ENCODE measurements around the gene IMMP2L. TPM values are rescaled to one million over a fixed set of nuclear protein-coding genes. Genes with fewer than 3 reads are reported as not detected.

The IMMP2L gene
- total RNA-seq, 1 donor from 2014 or later = 21.5 TPM

DNA sequence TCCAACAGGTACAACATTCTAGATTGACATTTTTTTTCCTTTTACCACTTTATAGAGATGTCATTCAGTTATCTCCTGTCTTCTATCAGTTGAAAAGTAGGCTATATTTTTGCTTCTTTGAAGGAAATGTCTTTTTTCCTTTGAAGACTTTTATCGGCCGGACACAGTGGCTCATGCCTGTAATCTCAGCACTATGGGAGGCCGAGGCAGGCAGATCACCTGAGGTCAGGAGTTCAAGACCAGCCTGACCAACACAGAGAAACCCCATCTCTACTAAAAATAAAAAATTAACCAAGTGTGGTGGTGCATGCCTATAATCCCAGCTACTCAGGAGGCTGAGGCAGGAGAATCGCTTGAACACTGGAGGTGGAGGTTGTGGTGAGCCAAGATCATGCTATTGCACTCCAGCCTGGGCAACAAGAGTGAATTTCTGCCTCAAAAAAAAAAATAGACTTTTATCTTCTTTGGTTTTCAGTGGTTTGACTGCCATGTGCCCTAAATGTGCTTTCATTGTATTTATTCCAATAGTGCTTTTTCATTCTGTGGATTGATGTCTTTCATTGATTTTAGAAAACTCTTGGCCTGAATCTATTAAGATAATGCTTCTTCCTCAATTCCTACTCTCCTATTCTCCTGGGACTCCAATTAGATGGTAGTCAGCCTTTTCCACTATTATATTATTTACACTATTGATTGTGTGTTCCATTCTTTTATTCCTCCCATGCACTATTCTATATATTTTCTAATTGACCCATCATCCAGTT, 84.6 kb downstream of the IMMP2L start:
- no peaks in the 10 kb centered on the region for H3K79me2 ChIP-seq (ENCODE audit: low read depth)
- Mint-ChIP-seq H3K4me1 (no peaks in the 10 kb centered on the region), H3K27ac (no peak overlapping the region), H3K27me3 (ENCODE audit: insufficient read depth, low read depth) (no peaks in the 10 kb centered on the region), H3K36me3 (no peaks in the 10 kb centered on the region), H3K9me3 (no peaks in the 10 kb centered on the region), H3K4me3 (no peak overlapping the region)
- DNase-seq (ENCODE audit: low spot score) = no peak
- TF ChIP-seq, protein P1, sequence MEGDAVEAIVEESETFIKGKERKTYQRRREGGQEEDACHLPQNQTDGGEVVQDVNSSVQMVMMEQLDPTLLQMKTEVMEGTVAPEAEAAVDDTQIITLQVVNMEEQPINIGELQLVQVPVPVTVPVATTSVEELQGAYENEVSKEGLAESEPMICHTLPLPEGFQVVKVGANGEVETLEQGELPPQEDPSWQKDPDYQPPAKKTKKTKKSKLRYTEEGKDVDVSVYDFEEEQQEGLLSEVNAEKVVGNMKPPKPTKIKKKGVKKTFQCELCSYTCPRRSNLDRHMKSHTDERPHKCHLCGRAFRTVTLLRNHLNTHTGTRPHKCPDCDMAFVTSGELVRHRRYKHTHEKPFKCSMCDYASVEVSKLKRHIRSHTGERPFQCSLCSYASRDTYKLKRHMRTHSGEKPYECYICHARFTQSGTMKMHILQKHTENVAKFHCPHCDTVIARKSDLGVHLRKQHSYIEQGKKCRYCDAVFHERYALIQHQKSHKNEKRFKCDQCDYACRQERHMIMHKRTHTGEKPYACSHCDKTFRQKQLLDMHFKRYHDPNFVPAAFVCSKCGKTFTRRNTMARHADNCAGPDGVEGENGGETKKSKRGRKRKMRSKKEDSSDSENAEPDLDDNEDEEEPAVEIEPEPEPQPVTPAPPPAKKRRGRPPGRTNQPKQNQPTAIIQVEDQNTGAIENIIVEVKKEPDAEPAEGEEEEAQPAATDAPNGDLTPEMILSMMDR (IDR thresholded peaks at IDR 0.05) = no peak
- no peak for TF ChIP-seq EZH2 (IDR thresholded peaks at IDR 0.05)
- TF ChIP-seq EZH2phosphoT487 (IDR thresholded peaks at IDR 0.05) = no peak
- no peaks in the 10 kb centered on the region for H3F3A ChIP-seq (ENCODE audit: low read depth)
- H4K20me1 ChIP-seq (ENCODE audit: low read depth) = no peaks in the 10 kb centered on the region
- H2AFZ ChIP-seq (replicated peaks) = no peak overlapping the region
- H3K9ac ChIP-seq = no peak overlapping the region
- H3K27me3 ChIP-seq = no peaks in the 10 kb centered on the region
- H3K4me2 ChIP-seq = no peak overlapping the region
- no peak overlapping the region for H3K27ac ChIP-seq
- H3K36me3 ChIP-seq = no peaks in the 10 kb centered on the region
- no peaks in the 10 kb centered on the region for H3K9me3 ChIP-seq (ENCODE audit: low read depth)
- H3K4me1 ChIP-seq = no peaks in the 10 kb centered on the region
- no peak overlapping the region for H3K4me3 ChIP-seq

DNA sequence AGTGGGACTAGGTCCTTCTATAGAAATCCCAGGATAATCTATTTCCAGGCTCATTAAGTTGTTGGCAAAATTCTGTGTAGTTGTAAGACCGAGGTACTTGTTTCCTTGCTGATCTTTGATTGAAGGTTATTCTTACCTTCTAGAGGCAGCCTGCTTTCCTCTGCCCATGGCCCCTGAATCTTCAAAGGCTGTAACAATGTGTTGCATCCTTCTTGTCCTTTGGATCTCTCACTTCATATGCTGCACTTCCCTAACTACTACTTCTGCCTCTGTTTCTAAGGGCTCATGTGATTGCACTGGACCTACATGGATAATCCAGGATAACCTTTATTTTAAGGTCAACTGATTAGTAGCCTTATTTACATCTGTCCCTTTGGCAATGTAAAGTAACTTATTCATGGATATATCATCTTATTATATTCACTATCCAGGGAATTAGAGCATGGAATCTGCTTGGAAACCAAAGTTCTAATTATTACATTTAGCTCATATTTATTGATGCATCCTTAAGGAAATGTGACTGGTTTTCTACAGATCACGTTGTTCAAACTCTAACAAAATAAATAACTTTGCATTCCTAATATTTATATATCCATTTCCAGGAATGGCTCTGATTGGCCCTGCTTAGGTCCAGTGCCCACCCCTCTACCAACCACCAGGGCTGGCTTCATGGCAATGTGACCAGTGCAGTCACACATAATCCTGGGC, 85.6 kb downstream of the IMMP2L start:
- Mint-ChIP-seq H3K9me3 (no peaks in the 10 kb centered on the region), H3K27me3 (ENCODE audit: insufficient read depth, low read depth) (no peaks in the 10 kb centered on the region), H3K4me3 (no peak overlapping the region), H3K27ac (no peak overlapping the region), H3K4me1 (no peaks in the 10 kb centered on the region), H3K36me3 (no peaks in the 10 kb centered on the region)
- H3K79me2 ChIP-seq (ENCODE audit: low read depth) = no peaks in the 10 kb centered on the region
- H3K27ac ChIP-seq = no peak overlapping the region
- no peaks in the 10 kb centered on the region for H4K20me1 ChIP-seq (ENCODE audit: low read depth)
- TF ChIP-seq EZH2phosphoT487 (IDR thresholded peaks at IDR 0.05) (no peak), EZH2 (IDR thresholded peaks at IDR 0.05) (no peak)
- TF ChIP-seq, protein P1 (IDR thresholded peaks at IDR 0.05) = no peak
- H2AFZ ChIP-seq (replicated peaks) = no peak overlapping the region
- H3K9me3 ChIP-seq (ENCODE audit: low read depth) = no peaks in the 10 kb centered on the region
- H3K27me3 ChIP-seq = no peaks in the 10 kb centered on the region
- H3K4me1 ChIP-seq = no peaks in the 10 kb centered on the region
- H3K4me3 ChIP-seq = no peak overlapping the region
- no peak overlapping the region for H3K9ac ChIP-seq
- H3K4me2 ChIP-seq = no peak overlapping the region
- no peaks in the 10 kb centered on the region for H3F3A ChIP-seq (ENCODE audit: low read depth)
- H3K36me3 ChIP-seq = no peaks in the 10 kb centered on the region
- no peak for DNase-seq (ENCODE audit: low spot score)

DNA sequence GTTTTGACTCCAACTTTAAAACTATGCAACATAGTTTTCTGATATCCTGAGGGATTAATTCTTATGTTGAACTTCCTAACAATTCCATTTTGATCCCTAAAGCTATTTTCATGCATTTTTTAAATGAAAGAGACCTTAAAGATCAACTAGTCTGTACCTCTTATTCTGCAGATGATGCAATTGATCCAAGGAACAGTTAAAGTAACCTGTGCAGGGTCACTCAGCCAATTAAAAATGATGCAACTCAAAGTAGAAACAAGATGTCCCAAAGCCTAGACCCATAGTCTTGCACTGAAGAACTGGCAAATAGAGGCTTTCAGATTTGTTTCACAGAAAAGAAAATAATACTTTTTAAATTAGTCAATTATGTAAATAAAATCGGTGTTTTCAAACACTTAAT, 86.3 kb downstream of the IMMP2L start:
- no peak overlapping the region for H3K4me3 ChIP-seq

More for the DNA sequence above, 86.3 kb downstream of the IMMP2L start:
- no peak overlapping the region for H3K27ac ChIP-seq
- no peak overlapping the region for H3K27ac Mint-ChIP-seq
- H4K20me1 ChIP-seq (ENCODE audit: low read depth) = no peaks in the 10 kb centered on the region
- no peak overlapping the region for H2AFZ ChIP-seq (replicated peaks)
- H3K9ac ChIP-seq = no peak overlapping the region
- H3K36me3 ChIP-seq = no peaks in the 10 kb centered on the region
- H3K4me3 Mint-ChIP-seq = no peak overlapping the region
- H3K27me3 ChIP-seq = no peaks in the 10 kb centered on the region
- H3K4me1 Mint-ChIP-seq = no peaks in the 10 kb centered on the region
- no peak for DNase-seq (ENCODE audit: low spot score)
- peaks cover under 1% of the 10 kb centered on the region for H3K9me3 Mint-ChIP-seq
- H3K9me3 ChIP-seq (ENCODE audit: low read depth) = no peaks in the 10 kb centered on the region
- H3K36me3 Mint-ChIP-seq = no peaks in the 10 kb centered on the region
- no peaks in the 10 kb centered on the region for H3F3A ChIP-seq (ENCODE audit: low read depth)
- no peaks in the 10 kb centered on the region for H3K27me3 Mint-ChIP-seq (ENCODE audit: insufficient read depth, low read depth)
- H3K79me2 ChIP-seq (ENCODE audit: low read depth) = no peaks in the 10 kb centered on the region
- H3K4me2 ChIP-seq = no peak overlapping the region
- no peaks in the 10 kb centered on the region for H3K4me1 ChIP-seq
- TF ChIP-seq, protein P1 (IDR thresholded peaks at IDR 0.05) = no peak
- no peak for TF ChIP-seq EZH2phosphoT487 (IDR thresholded peaks at IDR 0.05)
- TF ChIP-seq EZH2 (IDR thresholded peaks at IDR 0.05) = no peak
